Coronary artery (tissue), 2 donors: ENCODE data around the gene DIS3L2.

ENCODE experiments used
- DNase-seq: peaks from one replicate; pipeline ENCODE4 v3.0.0-alpha.2; 2017; ENCODE audit warnings: low spot score
- H3K27ac ChIP-seq, 2 donors: fragments of 200-600 bp; sonication (generic); one replicate each; pipeline ENCODE4 v1.5.1; 2016 to 2019
- H3K4me3 ChIP-seq: fragments of 200-600 bp; sonication (generic); 2 replicates; pipeline ENCODE4 v1.5.1; 2016; ENCODE audit warnings: mild to moderate bottlenecking, moderate library complexity
- TF ChIP-seq, protein P1 (sequence below): fragments of 200-600 bp; sonication (generic); IDR thresholded peaks from one replicate; pipeline ENCODE4 v1.5.1; 2019; ENCODE audit warnings: antibody characterized with exemption

DIS3L2 gene

GRCh38 chr2:231996797-231997540 is 35.5 kb downstream of the DIS3L2 start:
- no peak for DNase-seq
- TF ChIP-seq, protein P1, sequence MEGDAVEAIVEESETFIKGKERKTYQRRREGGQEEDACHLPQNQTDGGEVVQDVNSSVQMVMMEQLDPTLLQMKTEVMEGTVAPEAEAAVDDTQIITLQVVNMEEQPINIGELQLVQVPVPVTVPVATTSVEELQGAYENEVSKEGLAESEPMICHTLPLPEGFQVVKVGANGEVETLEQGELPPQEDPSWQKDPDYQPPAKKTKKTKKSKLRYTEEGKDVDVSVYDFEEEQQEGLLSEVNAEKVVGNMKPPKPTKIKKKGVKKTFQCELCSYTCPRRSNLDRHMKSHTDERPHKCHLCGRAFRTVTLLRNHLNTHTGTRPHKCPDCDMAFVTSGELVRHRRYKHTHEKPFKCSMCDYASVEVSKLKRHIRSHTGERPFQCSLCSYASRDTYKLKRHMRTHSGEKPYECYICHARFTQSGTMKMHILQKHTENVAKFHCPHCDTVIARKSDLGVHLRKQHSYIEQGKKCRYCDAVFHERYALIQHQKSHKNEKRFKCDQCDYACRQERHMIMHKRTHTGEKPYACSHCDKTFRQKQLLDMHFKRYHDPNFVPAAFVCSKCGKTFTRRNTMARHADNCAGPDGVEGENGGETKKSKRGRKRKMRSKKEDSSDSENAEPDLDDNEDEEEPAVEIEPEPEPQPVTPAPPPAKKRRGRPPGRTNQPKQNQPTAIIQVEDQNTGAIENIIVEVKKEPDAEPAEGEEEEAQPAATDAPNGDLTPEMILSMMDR: no peak
- Histone ChIP-seq H3K4me3 (no peak overlapping the region), H3K27ac (no peak overlapping the region)

DNA sequence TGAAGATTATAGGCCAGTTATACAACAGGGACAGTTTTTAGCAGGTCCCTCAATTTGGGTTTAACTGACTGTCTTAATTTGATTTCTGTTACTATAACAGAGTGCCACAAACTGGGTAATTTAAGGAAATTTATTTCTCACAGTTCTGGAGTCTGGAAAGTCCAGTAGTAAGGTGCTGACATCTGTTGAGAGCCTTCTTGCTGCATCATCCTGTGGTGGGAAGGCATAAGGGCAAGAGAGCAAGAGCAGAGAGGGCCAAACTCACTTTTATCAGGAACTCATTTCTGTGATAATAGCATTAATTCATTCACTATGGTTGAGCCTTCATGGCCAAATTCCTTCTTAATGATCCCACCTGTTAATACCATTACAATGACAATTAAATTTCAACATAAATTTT is 36.5 kb downstream of the DIS3L2 start:
- DNase-seq: no peak
- Histone ChIP-seq H3K27ac (no peak overlapping the region), H3K4me3 (no peak overlapping the region)
- TF ChIP-seq, protein P1: no peak

DNA sequence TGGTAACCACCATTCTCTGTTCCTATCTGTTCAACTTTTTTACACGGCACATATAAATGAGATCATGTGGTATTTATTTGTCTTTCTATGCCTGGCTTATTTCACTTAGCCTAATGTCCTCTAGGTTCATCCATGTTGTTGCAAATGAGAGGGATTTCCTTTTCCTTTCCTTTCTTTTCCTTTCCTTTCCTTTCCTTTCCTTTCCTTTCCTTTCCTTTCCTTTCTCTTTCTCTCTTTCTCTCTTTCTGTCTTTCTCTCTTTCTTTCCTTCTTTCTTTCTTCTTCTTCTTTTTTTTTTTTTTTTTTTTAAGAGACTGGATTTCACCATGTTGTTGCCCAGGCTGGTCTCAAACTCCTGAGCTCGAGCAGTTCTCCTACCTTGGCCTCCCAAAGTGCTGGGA is 38.9 kb downstream of the DIS3L2 start:
- TF ChIP-seq, protein P1: no peak
- no peak for DNase-seq
- no peak overlapping the region for H3K4me3 ChIP-seq
- no peak overlapping the region for H3K27ac ChIP-seq

GRCh38 chr2:232001073-232001472 is 39.6 kb downstream of the DIS3L2 start:
- TF ChIP-seq, protein P1: no peak
- H3K4me3 ChIP-seq: no peak overlapping the region
- no peak for DNase-seq
- H3K27ac ChIP-seq: no peak overlapping the region

- Histone ChIP-seq H3K27ac (no peak overlapping the region), H3K4me3 (no peak overlapping the region)
- TF ChIP-seq, protein P1: no peak
- no peak for DNase-seq
Observed at GRCh38 chr2:232006253-232006652, 44.7 kb downstream of the DIS3L2 start.

GRCh38 chr2:232008907-232009638 is 47.6 kb downstream of the DIS3L2 start:
- TF ChIP-seq, protein P1: no peak
- Histone ChIP-seq H3K27ac (no peak overlapping the region), H3K4me3 (no peak overlapping the region)
- DNase-seq: no peak
